Measurements from ENCODE around the gene LPCAT1. TPM values are rescaled to one million over a fixed set of nuclear protein-coding genes. Genes with fewer than 3 reads are reported as not detected.

LPCAT1 gene
- total and polyA plus RNA-seq, 2 of the 13 experiments (the other 11 are each of a cell fraction or from before 2014, with no cell fraction given) = 29.8 to 90.6 TPM

- Histone ChIP-seq H3K4me2 (ENCODE audit: low read depth, low read length) (no peak overlapping the region; the same call in 1 of the 2 replicates), H4K20me1 (ENCODE audit: insufficient read depth, low read length) (peaks cover 48% of the 10 kb centered on the region; the same call in 1 of the 2 replicates), H3K79me2 (ENCODE audit: insufficient read depth, low read length) (peaks cover 76% of the 10 kb centered on the region), H2AFZ (ENCODE audit: low read length) (no peak overlapping the region), H3K4me3 (replicated peaks in 1 of 3; ENCODE audit: insufficient read depth in 1 of 3, low read depth in 2 of 3, low read length in 3 of 3) (peak overlapping the region in 1 of 3 experiments; percentile 23; a peak in 1 of 6 replicates), H3K27ac (ENCODE audit: extremely low read length, insufficient read depth, low read length) (no peak overlapping the region), H3K9ac (ENCODE audit: insufficient read depth, low read depth, low read length) (no peak overlapping the region), H3K27me3 (ENCODE audit: control insufficient read depth in 1 of 2, insufficient read depth in 2 of 2, low read length in 2 of 2) (no peaks in the 10 kb centered on the region), H3K36me3 (replicated peaks in 1 of 2; ENCODE audit: control insufficient read depth in 1 of 2, insufficient read depth in 2 of 2, low read length in 2 of 2) (peaks cover 18 to 49% of the 10 kb centered on the region in 2 experiments), H3K4me1 (ENCODE audit: insufficient read depth, low read length) (peaks cover 66% of the 10 kb centered on the region), H3K9me3 (ENCODE audit: low read length) (no peaks in the 10 kb centered on the region)
- TF ChIP-seq, protein P1, sequence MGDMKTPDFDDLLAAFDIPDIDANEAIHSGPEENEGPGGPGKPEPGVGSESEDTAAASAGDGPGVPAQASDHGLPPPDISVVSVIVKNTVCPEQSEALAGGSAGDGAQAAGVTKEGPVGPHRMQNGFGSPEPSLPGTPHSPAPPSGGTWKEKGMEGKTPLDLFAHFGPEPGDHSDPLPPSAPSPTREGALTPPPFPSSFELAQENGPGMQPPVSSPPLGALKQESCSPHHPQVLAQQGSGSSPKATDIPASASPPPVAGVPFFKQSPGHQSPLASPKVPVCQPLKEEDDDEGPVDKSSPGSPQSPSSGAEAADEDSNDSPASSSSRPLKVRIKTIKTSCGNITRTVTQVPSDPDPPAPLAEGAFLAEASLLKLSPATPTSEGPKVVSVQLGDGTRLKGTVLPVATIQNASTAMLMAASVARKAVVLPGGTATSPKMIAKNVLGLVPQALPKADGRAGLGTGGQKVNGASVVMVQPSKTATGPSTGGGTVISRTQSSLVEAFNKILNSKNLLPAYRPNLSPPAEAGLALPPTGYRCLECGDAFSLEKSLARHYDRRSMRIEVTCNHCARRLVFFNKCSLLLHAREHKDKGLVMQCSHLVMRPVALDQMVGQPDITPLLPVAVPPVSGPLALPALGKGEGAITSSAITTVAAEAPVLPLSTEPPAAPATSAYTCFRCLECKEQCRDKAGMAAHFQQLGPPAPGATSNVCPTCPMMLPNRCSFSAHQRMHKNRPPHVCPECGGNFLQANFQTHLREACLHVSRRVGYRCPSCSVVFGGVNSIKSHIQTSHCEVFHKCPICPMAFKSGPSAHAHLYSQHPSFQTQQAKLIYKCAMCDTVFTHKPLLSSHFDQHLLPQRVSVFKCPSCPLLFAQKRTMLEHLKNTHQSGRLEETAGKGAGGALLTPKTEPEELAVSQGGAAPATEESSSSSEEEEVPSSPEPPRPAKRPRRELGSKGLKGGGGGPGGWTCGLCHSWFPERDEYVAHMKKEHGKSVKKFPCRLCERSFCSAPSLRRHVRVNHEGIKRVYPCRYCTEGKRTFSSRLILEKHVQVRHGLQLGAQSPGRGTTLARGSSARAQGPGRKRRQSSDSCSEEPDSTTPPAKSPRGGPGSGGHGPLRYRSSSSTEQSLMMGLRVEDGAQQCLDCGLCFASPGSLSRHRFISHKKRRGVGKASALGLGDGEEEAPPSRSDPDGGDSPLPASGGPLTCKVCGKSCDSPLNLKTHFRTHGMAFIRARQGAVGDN (CRISPR knock-in tag; IDR thresholded peaks at IDR 0.05) = peak; percentile 42
- TF ChIP-seq PTBP1 (IDR thresholded peaks at IDR 0.05; ENCODE audit: low read depth, low read length, poor library complexity, severe bottlenecking) (no peak), TARDBP (CRISPR knock-in tag; IDR thresholded peaks at IDR 0.05) (no peak), EHMT2 (IDR thresholded peaks at IDR 0.05; ENCODE audit: borderline replicate concordance, low read depth, low read length) (no peak), ZNF446 (CRISPR knock-in tag; IDR thresholded peaks at IDR 0.05) (no peak), ZNF33B (CRISPR knock-in tag; IDR thresholded peaks at IDR 0.05) (no peak), ZNF605 (CRISPR knock-in tag; IDR thresholded peaks at IDR 0.05) (no peak), GABPB1 (CRISPR knock-in tag; IDR thresholded peaks at IDR 0.05) (0 out of 2 replicates have a peak, but pooled peaks have one; percentile 15), HIC2 (CRISPR knock-in tag; IDR thresholded peaks at IDR 0.05; ENCODE audit: low read depth) (no peak), KLF9 (CRISPR knock-in tag; IDR thresholded peaks at IDR 0.05; ENCODE audit: low read depth) (no peak)
- ChIA-PET CTCF (ENCODE audit: low intra/inter-chr PET ratio, low total read pairs) (no interaction called here), POLR2A (no interaction called here)
- FAIRE-seq (no peak), DNase-seq (ENCODE audit: low spot score) (no peak), ATAC-seq (no peak)
- in situ Hi-C loops (cut with HindIII; ENCODE audit: extremely low pct_ligation_motif_present, low pct_unique_long_range_greater_than_20kb) (loop anchor here (5.0 to 25.0 kb wide), 2 partner anchors 43 to 118 kb away; no protein-coding TSS in a partner anchor), intact Hi-C loops (cut with micrococcal nuclease; ENCODE audit: unreplicated experiment) (loop anchor here (5.0 kb wide), 1 partner anchor 73 kb away; no protein-coding TSS in a partner anchor)
- 76% methylated on average over 5 of the region's 12 CpGs for WGBS (ENCODE audit: low lambda C conversion rate)
- BruUV-seq (replicated peaks) = no TSS peak
Measured at GRCh38 chr5:1519631-1520210, 4.0 kb downstream of the LPCAT1 start.

Measured in HepG2 (cell line).